Left colon (tissue), 2 donors: ENCODE data around the gene IKZF3. TPM values are rescaled to one million over a fixed set of nuclear protein-coding genes. Genes with fewer than 3 reads are reported as not detected.

Experiments used
- ATAC-seq: fragments of 200-7000 bp; cut with Tn5 transposase; one replicate; pipeline ENCODE4 v1.9.1; 2020; ENCODE audit warnings: mild to moderate bottlenecking, moderate library complexity
- DNase-seq, 2 donors: peaks; one replicate each; pipeline ENCODE4 v3.0.0-alpha.2; 2020
- intact Hi-C, 2 donors: fragments of 100-400 bp; cut with DNase I in 1 of 2; cut with micrococcal nuclease in 1 of 2; formaldehyde crosslinking; loops; one replicate each; pipeline versions ENCODE4 v1.11.2 to v1.14.0; 2022; cut with DNase I, micrococcal nuclease
- total RNA-seq, 2 donors: library from RNA; stranded (reverse); fragmentation: NEBNext Ultra II Directional; extraction: Animal tissue kit (Norgen Biotek cat#: 25700); gene quantifications; one replicate each; pipeline ENCODE4 v1.2.1, GENCODE V29; 2021
- donor health status: DM: no; HTN: no; CAD: no.
- donor health status: DM: yes; HTN: yes; CAD: no.

IKZF3 gene
- total RNA-seq, 2 donors from 2014 or later: 1.7 to 4.9 TPM

DNA sequence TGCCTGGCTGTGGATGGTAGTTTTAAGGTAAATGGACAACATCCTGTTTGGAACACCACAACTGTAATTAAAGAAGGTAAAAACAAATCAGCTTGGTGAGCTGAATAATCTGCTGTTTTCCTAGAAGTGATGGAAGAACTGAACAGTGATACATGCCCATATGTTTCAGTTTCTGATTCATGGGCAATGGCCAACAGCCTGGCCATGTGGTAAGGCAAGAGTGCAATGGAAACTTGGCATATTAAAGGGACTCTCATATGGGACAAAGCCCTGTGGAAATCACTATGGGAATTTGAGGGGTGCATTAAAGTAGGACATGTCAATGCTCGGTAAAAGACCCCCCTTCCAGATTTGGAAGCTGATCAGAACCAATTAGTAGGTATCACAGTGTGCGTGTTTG lies 37.8 kb downstream of the IKZF3 start:
- ATAC-seq: no peak
- intact Hi-C loops: no loop called here
- DNase-seq: no peak

DNA sequence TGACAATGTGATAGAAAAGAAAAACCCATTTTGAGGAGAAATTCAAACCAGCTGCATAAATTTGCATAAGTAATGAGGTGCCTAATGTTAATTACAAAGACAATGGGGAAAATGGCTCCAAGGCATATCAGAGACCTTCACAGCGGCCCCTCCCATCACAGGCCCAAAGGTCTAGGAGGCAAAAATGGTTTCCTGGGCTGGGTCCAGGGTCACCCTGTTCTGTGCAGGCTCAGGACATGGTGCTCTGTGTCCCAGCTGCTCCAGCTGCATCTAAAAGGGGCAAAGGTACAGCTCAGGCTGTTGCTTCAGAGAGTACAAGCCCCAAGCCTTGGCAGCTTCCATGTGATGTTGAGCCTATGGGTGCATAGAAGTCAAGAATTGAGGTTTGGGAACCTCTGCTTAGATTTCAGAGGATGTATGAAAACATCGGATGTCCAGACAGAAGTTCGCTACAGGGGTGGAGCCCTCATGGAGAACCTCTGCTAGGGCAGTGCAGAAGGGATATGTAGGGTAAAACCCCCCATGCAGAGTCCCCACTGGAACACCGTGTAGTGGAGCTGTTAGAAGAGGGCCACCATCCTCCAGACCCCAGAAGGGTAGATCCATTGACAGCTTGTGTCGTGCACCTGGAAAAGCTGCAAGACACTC lies 40.6 kb downstream of the IKZF3 start:
- no peak for DNase-seq
- ATAC-seq: no peak
- intact Hi-C loops: no loop called here

DNA sequence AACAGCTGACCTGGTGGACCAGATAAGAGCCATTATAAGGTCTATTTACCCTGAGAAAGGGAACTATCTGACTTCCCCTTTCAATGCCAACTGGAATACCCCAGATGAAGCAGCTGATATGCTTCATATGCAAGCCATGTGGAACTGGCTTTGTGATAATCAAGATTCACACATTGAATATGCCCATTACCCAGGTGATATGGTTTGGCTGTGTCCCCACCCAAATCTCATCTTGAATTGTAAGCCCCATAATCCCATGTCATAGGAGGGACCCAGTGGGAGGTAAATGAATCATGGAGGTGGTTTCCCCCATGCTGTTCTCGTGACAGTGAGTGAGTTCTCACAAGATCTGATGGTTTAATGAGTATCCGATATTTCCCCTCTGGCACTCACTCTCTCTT lies 42.1 kb downstream of the IKZF3 start:
- ATAC-seq (no peak), DNase-seq (no peak)
- intact Hi-C loops: no loop called here

DNA sequence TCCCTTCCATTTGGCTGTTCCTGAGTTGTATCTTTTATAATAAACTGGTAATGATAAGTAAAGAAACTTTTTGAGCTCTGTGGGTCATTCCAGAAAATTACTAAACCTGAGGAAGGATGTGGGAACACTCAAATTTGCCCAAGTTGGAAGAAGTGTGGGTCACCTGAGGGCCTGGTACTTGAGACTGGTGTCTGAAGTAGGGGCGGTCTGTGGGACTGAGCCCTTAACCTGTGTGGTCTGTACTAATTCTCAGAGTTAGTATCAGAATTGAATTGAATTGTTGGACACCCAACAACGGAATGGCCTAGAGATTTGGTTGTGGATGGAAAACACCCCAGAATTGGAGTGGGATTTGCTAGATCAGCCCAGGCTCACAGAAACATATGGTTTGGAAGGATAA lies 43.1 kb downstream of the IKZF3 start:
- intact Hi-C loops: no loop called here
- ATAC-seq: no peak
- DNase-seq: no peak

GRCh38 chr17:39820541-39820940 lies 43.6 kb downstream of the IKZF3 start:
- ATAC-seq: peak; percentile 43
- intact Hi-C loops: no loop called here
- DNase-seq: no peak

- ATAC-seq: no peak
- no peak for DNase-seq
- intact Hi-C loops: no loop called here
These were observed 45.6 kb downstream of the IKZF3 start for GRCh38 chr17:39818358-39819000.

DNA sequence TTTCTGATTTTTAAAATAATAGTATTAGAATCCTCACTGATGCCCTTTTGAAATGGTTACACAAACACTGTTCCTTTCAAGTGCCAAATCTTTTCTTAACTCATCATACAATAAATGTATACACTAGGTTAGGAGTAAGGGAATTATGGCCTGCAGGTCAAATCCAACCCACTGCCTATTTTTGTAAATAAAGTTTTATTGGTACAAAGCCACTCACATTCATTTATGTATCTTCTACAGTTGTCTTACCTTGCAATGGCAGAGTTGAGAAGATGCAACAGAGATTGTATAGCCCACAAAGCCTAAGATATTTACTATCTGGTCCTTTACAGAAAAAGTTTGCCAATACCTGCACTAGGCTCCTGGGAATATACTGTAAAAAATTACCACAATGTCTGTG lies 47.8 kb downstream of the IKZF3 start:
- no peak for DNase-seq
- ATAC-seq: no peak
- intact Hi-C loops: no loop called here

DNA sequence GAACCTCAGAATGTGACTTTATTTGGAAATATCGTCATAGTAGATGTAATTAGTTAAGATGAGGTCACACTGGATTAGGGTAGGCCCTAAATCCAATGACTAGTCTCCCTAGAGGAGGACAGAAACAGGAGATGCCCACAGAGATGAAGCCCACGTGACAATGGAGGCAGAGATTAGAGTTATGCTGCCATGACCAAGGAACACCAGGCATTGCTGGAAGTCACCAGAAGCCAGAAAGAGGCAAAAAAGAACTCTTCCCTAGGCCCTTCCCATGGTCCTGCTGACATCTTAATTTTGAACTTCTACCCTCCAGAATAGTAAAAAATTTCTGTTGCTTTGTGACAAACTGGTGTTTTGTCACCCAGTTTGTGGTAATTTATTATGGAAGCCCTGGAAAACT lies 49.6 kb downstream of the IKZF3 start:
- DNase-seq (no peak), ATAC-seq (no peak)
- intact Hi-C loops: no loop called here

DNA sequence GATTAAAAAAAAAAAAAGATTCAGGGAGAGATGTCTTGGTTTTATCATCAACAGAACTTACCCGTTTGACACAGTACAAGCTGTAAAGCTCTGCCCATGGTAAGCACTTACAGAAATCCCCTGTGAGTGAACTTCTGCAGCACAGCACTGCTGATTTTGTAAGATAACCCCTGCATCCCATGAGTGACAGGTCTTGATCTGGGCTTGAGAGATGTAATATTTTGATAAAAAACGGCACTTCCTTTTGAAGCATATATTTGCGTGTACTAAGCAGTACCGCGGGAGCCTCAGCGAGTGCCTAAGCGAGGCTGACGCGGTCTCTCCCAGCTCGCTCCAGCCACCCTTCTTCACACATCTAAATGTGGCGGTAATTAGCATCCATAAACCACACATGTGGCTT lies 50.5 kb downstream of the IKZF3 start:
- intact Hi-C loops: no loop called here
- ATAC-seq (no peak), DNase-seq (no peak)

DNA sequence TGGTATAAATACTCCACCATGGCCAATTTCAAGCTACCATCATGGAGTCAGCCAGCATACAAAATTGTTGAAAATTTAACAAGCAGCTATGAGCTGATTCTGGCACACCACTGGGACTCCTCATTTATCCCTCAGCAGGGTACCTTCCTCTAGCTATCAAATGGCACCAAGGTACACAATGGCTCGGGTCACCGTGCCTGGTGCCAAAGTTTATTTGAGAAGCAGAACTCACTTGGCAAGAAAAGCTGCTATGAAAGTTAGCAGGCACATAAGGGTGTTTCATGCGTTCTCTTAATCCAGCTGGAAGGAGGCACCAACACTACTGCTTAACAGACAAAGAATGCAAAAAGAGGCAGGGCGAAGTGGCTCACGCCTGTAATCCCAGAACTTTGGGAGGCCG lies 51.6 kb downstream of the IKZF3 start:
- intact Hi-C loops: no loop called here
- no peak for ATAC-seq
- DNase-seq: no peak

DNA sequence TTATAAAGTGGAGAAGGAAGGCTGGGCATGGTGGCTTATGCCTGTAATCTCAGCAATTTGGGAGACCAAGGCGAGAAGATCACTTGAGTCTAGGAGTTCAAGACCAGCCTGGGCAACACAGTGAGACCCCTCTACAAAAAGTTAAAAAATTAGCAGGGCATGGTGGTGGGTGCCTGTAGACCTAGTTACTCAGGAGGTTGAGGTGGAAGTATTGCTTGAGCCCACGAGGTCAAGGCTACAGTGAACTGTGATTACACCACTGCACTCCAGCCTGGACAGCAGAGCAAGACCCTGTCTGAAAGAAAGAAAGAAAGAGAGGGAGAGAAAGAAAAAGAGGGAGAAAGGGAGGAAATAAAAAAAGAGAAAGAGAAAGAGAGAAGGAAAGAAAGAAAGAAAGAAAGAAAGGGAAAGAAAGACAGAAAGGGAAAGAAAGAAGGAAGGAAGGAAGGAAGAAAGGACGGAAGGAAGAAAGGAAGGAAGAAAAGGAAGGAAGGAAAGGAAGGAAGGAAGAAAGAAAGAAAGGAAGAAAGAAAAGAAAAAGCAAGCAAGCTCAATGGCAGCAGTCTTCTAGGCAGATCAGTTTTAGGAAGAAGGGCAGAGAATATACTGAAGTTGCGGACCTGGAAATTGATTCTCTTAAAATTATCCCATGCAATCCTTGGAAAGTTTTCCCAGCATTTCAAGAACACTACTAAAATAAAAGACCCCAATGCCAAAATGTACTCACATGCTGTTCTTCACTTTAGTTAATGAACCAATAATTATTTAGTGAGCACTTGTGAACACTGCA lies 53.0 kb downstream of the IKZF3 start:
- ATAC-seq: no peak
- DNase-seq: no peak
- intact Hi-C loops: no loop called here

- intact Hi-C loops: no loop called here
- ATAC-seq (no peak), DNase-seq (no peak)
These were observed 54.9 kb downstream of the IKZF3 start for GRCh38 chr17:39809221-39809620.

GRCh38 chr17:39808409-39808997 lies 55.6 kb downstream of the IKZF3 start:
- ATAC-seq (no peak), DNase-seq (no peak)
- intact Hi-C loops: no loop called here

DNA sequence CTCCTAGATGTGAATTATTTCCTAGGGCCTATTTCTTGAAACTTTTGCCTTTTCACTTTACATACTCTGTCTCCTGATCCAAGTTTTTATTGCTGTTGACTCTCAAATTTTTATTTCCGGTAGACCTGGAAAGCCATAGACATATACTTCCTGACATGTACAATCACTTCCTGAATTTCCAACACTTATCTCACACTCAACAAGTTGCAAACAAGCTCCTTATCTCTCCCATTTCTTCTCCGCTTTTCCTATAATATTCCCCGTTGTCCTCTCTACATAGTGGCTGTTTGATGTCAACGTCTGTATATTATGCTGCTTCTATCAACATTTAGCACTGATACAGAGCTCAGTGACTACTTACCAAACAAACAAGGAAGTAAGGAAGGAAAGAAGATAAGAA lies 59.3 kb downstream of the IKZF3 start:
- ATAC-seq (peak; percentile 32), DNase-seq (no peak)
- intact Hi-C loops: no loop called here

DNA sequence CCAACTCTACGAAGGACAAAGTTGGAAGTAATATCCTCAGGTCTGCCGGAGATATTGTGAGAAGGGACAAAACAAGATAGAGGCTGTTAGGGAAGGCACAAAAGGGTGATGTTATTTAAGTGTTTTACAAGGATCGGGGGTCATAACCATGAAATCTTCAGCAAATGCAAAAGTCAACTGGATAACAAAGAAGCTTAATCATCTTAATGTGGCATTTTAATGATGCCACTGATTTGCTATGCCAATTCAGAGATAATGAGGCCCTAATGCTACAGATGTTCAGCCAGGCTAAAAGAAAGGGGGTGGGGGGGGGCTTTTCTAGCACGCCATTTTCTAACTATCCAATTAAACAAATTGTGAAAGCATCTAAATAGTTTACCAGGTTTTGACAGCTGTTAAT lies 63.1 kb downstream of the IKZF3 start:
- intact Hi-C loops: no loop called here
- ATAC-seq (no peak), DNase-seq (no peak)

GRCh38 chr17:39800540-39800939 lies 63.6 kb downstream of the IKZF3 start:
- ATAC-seq (no peak), DNase-seq (no peak)
- intact Hi-C loops: no loop called here

GRCh38 chr17:39799395-39799794 lies 64.7 kb downstream of the IKZF3 start:
- DNase-seq: no peak
- intact Hi-C loops: no loop called here
- ATAC-seq: no peak

GRCh38 chr17:39794249-39794970 lies 69.7 kb downstream of the IKZF3 start:
- intact Hi-C loops: no loop called here
- no peak for DNase-seq
- ATAC-seq: peak; percentile 26

- ATAC-seq (no peak), DNase-seq (no peak)
- intact Hi-C loops: no loop called here
These were observed 70.7 kb downstream of the IKZF3 start for GRCh38 chr17:39793301-39793872.
